Hepatocyte (in vitro differentiated cells): ENCODE measurements around the gene PUSL1.

Experiments
- EZH2 ChIP-seq: fragments of 200-600 bp; sonication (generic); IDR thresholded peaks from 2 replicates; pipeline ENCODE4 v1.6.1; 2016; ENCODE audit warnings: antibody characterized with exemption, mild to moderate bottlenecking, borderline replicate concordance
- TF ChIP-seq, protein P1 (sequence below): fragments of 200-600 bp; sonication (generic); IDR thresholded peaks from 2 replicates; pipeline ENCODE4 v1.5.1; 2016; ENCODE audit warnings: antibody characterized with exemption, mild to moderate bottlenecking; ENCODE audit not compliant: poor library complexity

- TF ChIP-seq, protein P1, sequence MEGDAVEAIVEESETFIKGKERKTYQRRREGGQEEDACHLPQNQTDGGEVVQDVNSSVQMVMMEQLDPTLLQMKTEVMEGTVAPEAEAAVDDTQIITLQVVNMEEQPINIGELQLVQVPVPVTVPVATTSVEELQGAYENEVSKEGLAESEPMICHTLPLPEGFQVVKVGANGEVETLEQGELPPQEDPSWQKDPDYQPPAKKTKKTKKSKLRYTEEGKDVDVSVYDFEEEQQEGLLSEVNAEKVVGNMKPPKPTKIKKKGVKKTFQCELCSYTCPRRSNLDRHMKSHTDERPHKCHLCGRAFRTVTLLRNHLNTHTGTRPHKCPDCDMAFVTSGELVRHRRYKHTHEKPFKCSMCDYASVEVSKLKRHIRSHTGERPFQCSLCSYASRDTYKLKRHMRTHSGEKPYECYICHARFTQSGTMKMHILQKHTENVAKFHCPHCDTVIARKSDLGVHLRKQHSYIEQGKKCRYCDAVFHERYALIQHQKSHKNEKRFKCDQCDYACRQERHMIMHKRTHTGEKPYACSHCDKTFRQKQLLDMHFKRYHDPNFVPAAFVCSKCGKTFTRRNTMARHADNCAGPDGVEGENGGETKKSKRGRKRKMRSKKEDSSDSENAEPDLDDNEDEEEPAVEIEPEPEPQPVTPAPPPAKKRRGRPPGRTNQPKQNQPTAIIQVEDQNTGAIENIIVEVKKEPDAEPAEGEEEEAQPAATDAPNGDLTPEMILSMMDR: no peak
- TF ChIP-seq EZH2: no peak
These were observed 39.4 kb downstream of the PUSL1 start for GRCh38 chr1:1347663-1348419.
